CD14-positive monocyte (primary cell): Measurements from ENCODE around the gene SH3RF3. TPM values are rescaled to one million over a fixed set of nuclear protein-coding genes. Genes with fewer than 3 reads are reported as not detected.

Source experiments
- DNase-seq, 3 donors: peaks; one replicate each; pipeline ENCODE4 v3.0.0-alpha.2; 2011 to 2022
- H2AFZ ChIP-seq: 2 replicates; pipeline ENCODE4 v1.6.0; 2012; ENCODE audit warnings: mild to moderate bottlenecking, low read depth, low read length, inconsistent platforms; ENCODE audit not compliant: insufficient read depth, poor library complexity, severe bottlenecking
- H3K27ac ChIP-seq, 2 donors: 1 replicate in 1 of 2; 2 replicates in 1 of 2; pipeline ENCODE4 v1.5.1; 2012 to 2013; ENCODE audit warnings: low read length in 2 of 2, control low read depth in 1 of 2, inconsistent platforms in 1 of 2, low read depth in 1 of 2, mild to moderate bottlenecking in 1 of 2
- H3K27me3 ChIP-seq, 2 donors: one replicate each; pipeline versions ENCODE4 v1.6.0 to v1.6.1; 2011 to 2013; ENCODE audit warnings: low read length in 2 of 2; ENCODE audit not compliant: control insufficient read depth in 2 of 2, insufficient read depth in 2 of 2
- H3K36me3 ChIP-seq, 2 donors: replicated peaks in 1 of 2; 1 replicate in 1 of 2; 2 replicates in 1 of 2; pipeline versions ENCODE4 v1.5.1 to v1.6.1; 2012 to 2013; ENCODE audit warnings: low read length in 2 of 2, control low read depth in 1 of 2, inconsistent platforms in 1 of 2, mild to moderate bottlenecking in 1 of 2; ENCODE audit not compliant: insufficient read depth in 2 of 2, control insufficient read depth in 1 of 2
- H3K4me1 ChIP-seq, 2 donors: 1 replicate in 1 of 2; 2 replicates in 1 of 2; pipeline versions ENCODE4 v1.5.1 to v1.6.1; 2012 to 2013; ENCODE audit warnings: low read length in 2 of 2, control low read depth in 1 of 2, inconsistent platforms in 1 of 2, mild to moderate bottlenecking in 1 of 2, moderate library complexity in 1 of 2; ENCODE audit not compliant: insufficient read depth in 2 of 2, control insufficient read depth in 1 of 2
- H3K4me2 ChIP-seq: replicated peaks from 2 replicates; pipeline ENCODE3; 2012; ENCODE audit warnings: low read length, moderate library complexity, mild to moderate bottlenecking; ENCODE audit not compliant: poor library complexity, severe bottlenecking; ENCODE audit errors: extremely low read depth
- H3K4me3 ChIP-seq, 3 experiments: fragments of 200-600 bp in 1 of 3; sonication (generic) in 1 of 3; replicated peaks in 1 of 3; 1 replicate in 2 of 3; 2 replicates in 1 of 3; pipeline ENCODE4 v1.5.1; 2011 to 2013; ENCODE audit warnings: low read length in 3 of 3, mild to moderate bottlenecking in 3 of 3, control low read depth in 2 of 3, low read depth in 2 of 3, inconsistent platforms in 1 of 3, moderate library complexity in 1 of 3
- H3K79me2 ChIP-seq: 2 replicates; pipeline ENCODE4 v1.6.0; 2012; ENCODE audit warnings: mild to moderate bottlenecking, control low read depth, inconsistent platforms, low read length, moderate library complexity; ENCODE audit not compliant: insufficient read depth
- H3K9ac ChIP-seq: 2 replicates; pipeline ENCODE4 v1.6.0; 2017; ENCODE audit warnings: low read length, mild to moderate bottlenecking; ENCODE audit not compliant: insufficient read depth, poor library complexity, severe bottlenecking
- H3K9me3 ChIP-seq, 2 donors: replicated peaks in 1 of 2; 1 replicate in 1 of 2; 2 replicates in 1 of 2; pipeline versions ENCODE4 v1.5.1 to v1.6.1; 2012 to 2013; ENCODE audit warnings: low read length in 2 of 2, control low read depth in 1 of 2; ENCODE audit not compliant: control insufficient read depth in 1 of 2, insufficient read depth in 1 of 2
- H4K20me1 ChIP-seq: 2 replicates; pipeline ENCODE4 v1.6.0; 2012; ENCODE audit warnings: mild to moderate bottlenecking, low read length, control low read depth, moderate library complexity; ENCODE audit not compliant: insufficient read depth
- H3K27ac Mint-ChIP-seq, 7 donors: one replicate each; pipeline ENCODE4 v1.8.0; 2020; ENCODE audit warnings: mild to moderate bottlenecking in 7 of 7, mixed read lengths in 7 of 7, moderate library complexity in 6 of 7, inconsistent platforms in 2 of 7
- H3K27me3 Mint-ChIP-seq, 3 donors: one replicate each; pipeline ENCODE4 v1.8.0; 2021 to 2022; ENCODE audit warnings: low read depth in 3 of 3, mild to moderate bottlenecking in 3 of 3, mixed read lengths in 3 of 3, moderate library complexity in 3 of 3, inconsistent platforms in 1 of 3
- H3K36me3 Mint-ChIP-seq, 2 donors: one replicate each; pipeline ENCODE4 v1.8.0; 2020; ENCODE audit warnings: mixed read lengths in 2 of 2, inconsistent platforms in 1 of 2, mild to moderate bottlenecking in 1 of 2
- H3K4me1 Mint-ChIP-seq: one replicate; pipeline ENCODE4 v1.8.0; 2020; ENCODE audit warnings: mild to moderate bottlenecking, mixed read lengths
- H3K4me3 Mint-ChIP-seq, 2 donors: one replicate each; pipeline ENCODE4 v1.8.0; 2020; ENCODE audit warnings: mild to moderate bottlenecking in 2 of 2, mixed read lengths in 2 of 2, moderate library complexity in 1 of 2
- H3K9me3 Mint-ChIP-seq, 7 donors: one replicate each; pipeline ENCODE4 v1.8.0; 2020 to 2022; ENCODE audit warnings: mixed read lengths in 7 of 7, mild to moderate bottlenecking in 6 of 7, moderate library complexity in 6 of 7, inconsistent platforms in 2 of 7
- WGBS: methylation state at CpG from one replicate; pipeline ENCODE4 v1.1.5; 2013; ENCODE audit warnings: missing lambda C conversion rate; ENCODE audit not compliant: insufficient coverage; 5-methylcytosine and 5-hydroxymethylcytosine counted together
- intact Hi-C, 2 donors: fragments of 100-400 bp; cut with micrococcal nuclease; formaldehyde crosslinking; loops; one replicate each; pipeline versions ENCODE4 v1.15.0 to v1.15.1; 2023
- polyA plus RNA-seq, 3 donors: library from polyadenylated mRNA; depleted of rRNA in 1 of 3; unstranded in 2 of 3; stranded (reverse) in 1 of 3; fragments of 300-500 nt in 2 of 3; fragments of >200 nt in 1 of 3; fragmentation: Illumina TruSeq in 2 of 3; gene quantifications; 1 replicate in 2 of 3; 2 replicates in 1 of 3; pipeline ENCODE4 v1.2.3, GENCODE V29; 2012 to 2021
- TF ChIP-seq, protein P1 (sequence below): fragments of 200-600 bp; IDR thresholded peaks from one replicate; pipeline ENCODE4 v1.8.0; 2022; ENCODE audit warnings: antibody characterized with exemption, mild to moderate bottlenecking

The SH3RF3 gene
- polyA plus RNA-seq, 3 donors, result 0.25 to 0.75 (median 0.34) TPM

DNA sequence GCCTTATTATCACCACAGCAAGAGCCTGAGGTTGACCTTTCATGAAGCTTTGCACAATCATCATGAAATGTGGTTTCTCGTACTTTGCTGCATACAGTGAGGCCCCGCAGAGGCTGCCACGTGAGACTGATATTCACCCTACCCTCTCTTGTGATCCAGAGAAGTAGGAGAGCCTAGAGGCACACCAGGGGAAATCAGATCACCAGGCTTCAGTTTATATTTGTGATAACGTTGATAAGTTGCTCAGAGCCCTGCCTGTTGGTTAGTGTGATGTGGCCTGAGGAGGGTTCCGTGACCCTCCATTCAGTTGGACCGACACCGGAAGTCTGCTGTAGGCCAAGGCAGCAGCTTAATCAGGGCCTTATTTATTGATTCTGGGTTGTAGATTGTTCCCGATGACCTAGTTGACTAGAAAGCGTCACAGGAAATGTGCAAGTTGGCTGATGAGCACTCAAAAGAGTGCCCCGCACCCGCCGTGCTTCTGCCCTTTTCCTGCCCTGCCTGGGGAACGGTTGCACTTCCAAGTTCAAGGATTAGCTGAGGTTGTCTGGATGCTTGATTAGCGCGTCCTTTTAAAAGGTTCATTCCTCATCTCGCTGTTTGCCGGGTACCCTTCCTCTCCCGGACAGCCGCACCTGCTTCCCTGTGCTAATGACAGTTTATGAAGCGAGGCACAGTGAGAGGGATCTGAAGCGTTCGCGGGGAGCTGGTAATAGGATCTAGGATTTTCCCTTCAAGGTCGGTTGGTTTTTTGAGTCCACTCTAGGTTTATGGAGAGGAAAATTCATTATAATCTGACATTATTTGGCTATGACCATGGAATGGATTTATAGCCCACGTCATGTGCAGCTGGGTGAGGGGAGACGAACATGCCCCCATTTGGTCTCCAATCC lies 146.4 kb downstream of the SH3RF3 start:
- H3K79me2 ChIP-seq, result no peaks in the 10 kb centered on the region
- no peak overlapping the region for H3K4me3 ChIP-seq
- H3K4me1 ChIP-seq, result peaks cover 9 to 17% of the 10 kb centered on the region in 2 donors
- H3K9me3 ChIP-seq, result no peaks in the 10 kb centered on the region
- Mint-ChIP-seq H3K9me3 (no peaks in the 10 kb centered on the region), H3K4me3 (peak overlapping the region in 1 of 2 donors; percentile 68), H3K27ac (peak overlapping the region in 6 of 7 donors; percentile 53 to 88 (median 63)), H3K36me3 (peaks cover 0 to 2% of the 10 kb centered on the region in 2 donors), H3K4me1 (peaks cover 19% of the 10 kb centered on the region), H3K27me3 (peaks cover 0 to 6% (median 3%) of the 10 kb centered on the region in 3 donors)
- no peaks in the 10 kb centered on the region for H3K27me3 ChIP-seq
- intact Hi-C loops, result loop anchor here in 1 of 2 donors (10.0 kb wide), 1 partner anchor 61 kb away; no protein-coding TSS in a partner anchor
- H2AFZ ChIP-seq, result peak overlapping the region; percentile 33
- WGBS, result 81% methylated on average over 21 of the region's 26 CpGs
- peak; percentile 67 to 70 (median 68) for DNase-seq
- H3K9ac ChIP-seq, result no peak overlapping the region
- no peak overlapping the region for H3K4me2 ChIP-seq
- no peaks in the 10 kb centered on the region for H3K36me3 ChIP-seq
- TF ChIP-seq, protein P1, sequence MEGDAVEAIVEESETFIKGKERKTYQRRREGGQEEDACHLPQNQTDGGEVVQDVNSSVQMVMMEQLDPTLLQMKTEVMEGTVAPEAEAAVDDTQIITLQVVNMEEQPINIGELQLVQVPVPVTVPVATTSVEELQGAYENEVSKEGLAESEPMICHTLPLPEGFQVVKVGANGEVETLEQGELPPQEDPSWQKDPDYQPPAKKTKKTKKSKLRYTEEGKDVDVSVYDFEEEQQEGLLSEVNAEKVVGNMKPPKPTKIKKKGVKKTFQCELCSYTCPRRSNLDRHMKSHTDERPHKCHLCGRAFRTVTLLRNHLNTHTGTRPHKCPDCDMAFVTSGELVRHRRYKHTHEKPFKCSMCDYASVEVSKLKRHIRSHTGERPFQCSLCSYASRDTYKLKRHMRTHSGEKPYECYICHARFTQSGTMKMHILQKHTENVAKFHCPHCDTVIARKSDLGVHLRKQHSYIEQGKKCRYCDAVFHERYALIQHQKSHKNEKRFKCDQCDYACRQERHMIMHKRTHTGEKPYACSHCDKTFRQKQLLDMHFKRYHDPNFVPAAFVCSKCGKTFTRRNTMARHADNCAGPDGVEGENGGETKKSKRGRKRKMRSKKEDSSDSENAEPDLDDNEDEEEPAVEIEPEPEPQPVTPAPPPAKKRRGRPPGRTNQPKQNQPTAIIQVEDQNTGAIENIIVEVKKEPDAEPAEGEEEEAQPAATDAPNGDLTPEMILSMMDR, result no peak
- H3K27ac ChIP-seq, result peak overlapping the region; percentile 24 to 27
- no peaks in the 10 kb centered on the region for H4K20me1 ChIP-seq

DNA sequence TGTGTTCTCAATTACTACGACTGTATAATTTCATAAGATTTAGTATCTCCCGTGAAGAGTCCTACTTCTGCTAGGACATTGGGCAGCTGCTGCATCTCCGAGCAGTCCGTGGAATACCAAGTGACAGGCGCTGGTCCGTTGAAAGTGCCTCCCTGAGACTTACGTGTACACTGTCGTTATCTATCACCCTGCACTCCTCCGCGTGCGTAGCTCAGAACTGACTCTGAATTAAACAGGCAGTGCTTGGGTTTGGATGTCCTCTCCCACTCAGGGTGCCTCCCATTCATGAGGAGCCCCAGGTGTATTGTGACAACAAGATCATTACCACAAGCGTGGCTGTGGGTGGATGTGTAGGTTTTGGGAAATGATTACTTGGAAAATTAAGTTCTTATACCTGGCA lies 148.4 kb downstream of the SH3RF3 start:
- H3K4me3 Mint-ChIP-seq, result no peak overlapping the region
- intact Hi-C loops, result loop anchor here in 1 of 2 donors (10.0 kb wide), 1 partner anchor 63 kb away; no protein-coding TSS in a partner anchor
- Histone ChIP-seq H4K20me1 (no peaks in the 10 kb centered on the region), H3K27ac (no peak overlapping the region), H3K4me2 (no peak overlapping the region), H2AFZ (no peak overlapping the region), H3K4me1 (peaks cover 9 to 17% of the 10 kb centered on the region in 2 donors), H3K9me3 (no peaks in the 10 kb centered on the region), H3K36me3 (no peaks in the 10 kb centered on the region), H3K9ac (no peak overlapping the region), H3K4me3 (no peak overlapping the region), H3K27me3 (no peaks in the 10 kb centered on the region), H3K79me2 (no peaks in the 10 kb centered on the region)
- peak overlapping the region in 1 of 7 donors; percentile 24 for H3K27ac Mint-ChIP-seq
- H3K4me1 Mint-ChIP-seq, result peaks cover 19% of the 10 kb centered on the region
- peaks cover 0 to 3% (median 2%) of the 10 kb centered on the region in 3 donors for H3K27me3 Mint-ChIP-seq
- H3K36me3 Mint-ChIP-seq, result peaks cover 0 to 2% of the 10 kb centered on the region in 2 donors
- DNase-seq, result no peak
- 98% methylated on average over 11 of the region's 12 CpGs for WGBS
- TF ChIP-seq, protein P1, result no peak
- no peaks in the 10 kb centered on the region for H3K9me3 Mint-ChIP-seq
